Breast epithelium (tissue), 3 donors: ENCODE results near the gene PALLD.

Experiments used
- CTCF ChIP-seq, 3 donors: fragments of 450-650 bp; IDR thresholded peaks; one replicate each; pipeline ENCODE4 v1.5.1; 2016 to 2017; ENCODE audit warnings: antibody characterized with exemption in 3 of 3, mild to moderate bottlenecking in 3 of 3, moderate library complexity in 3 of 3
- POLR2AphosphoS5 ChIP-seq, 3 donors: sonication (generic); formaldehyde crosslinking; IDR thresholded peaks; one replicate each; pipeline ENCODE4 v1.6.1; 2017; ENCODE audit warnings: antibody characterized with exemption in 3 of 3

GRCh38 chr4:168942985-168943384 is 446.1 kb downstream of the PALLD start:
- TF ChIP-seq CTCF (IDR thresholded peaks at IDR 0.05) = no peak
- TF ChIP-seq POLR2AphosphoS5 (IDR thresholded peaks at IDR 0.05) = no peak
